ENCODE data around the gene GNAL.

- TF ChIP-seq, protein P1, sequence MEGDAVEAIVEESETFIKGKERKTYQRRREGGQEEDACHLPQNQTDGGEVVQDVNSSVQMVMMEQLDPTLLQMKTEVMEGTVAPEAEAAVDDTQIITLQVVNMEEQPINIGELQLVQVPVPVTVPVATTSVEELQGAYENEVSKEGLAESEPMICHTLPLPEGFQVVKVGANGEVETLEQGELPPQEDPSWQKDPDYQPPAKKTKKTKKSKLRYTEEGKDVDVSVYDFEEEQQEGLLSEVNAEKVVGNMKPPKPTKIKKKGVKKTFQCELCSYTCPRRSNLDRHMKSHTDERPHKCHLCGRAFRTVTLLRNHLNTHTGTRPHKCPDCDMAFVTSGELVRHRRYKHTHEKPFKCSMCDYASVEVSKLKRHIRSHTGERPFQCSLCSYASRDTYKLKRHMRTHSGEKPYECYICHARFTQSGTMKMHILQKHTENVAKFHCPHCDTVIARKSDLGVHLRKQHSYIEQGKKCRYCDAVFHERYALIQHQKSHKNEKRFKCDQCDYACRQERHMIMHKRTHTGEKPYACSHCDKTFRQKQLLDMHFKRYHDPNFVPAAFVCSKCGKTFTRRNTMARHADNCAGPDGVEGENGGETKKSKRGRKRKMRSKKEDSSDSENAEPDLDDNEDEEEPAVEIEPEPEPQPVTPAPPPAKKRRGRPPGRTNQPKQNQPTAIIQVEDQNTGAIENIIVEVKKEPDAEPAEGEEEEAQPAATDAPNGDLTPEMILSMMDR (IDR thresholded peaks at IDR 0.05): no peak
- no peak for TF ChIP-seq POLR2A (IDR thresholded peaks at IDR 0.05)
Observed at GRCh38 chr18:11851806-11852337, 162.8 kb downstream of the GNAL start.

Data from body of pancreas (tissue), 4 donors.